ENCODE measurements around the gene ZNF32. TPM values are rescaled to one million over a fixed set of nuclear protein-coding genes. Genes with fewer than 3 reads are reported as not detected.

Gene ZNF32
- total and polyA plus RNA-seq, 4 donors = 42.3 to 91.9 (median 70.5) TPM

DNA sequence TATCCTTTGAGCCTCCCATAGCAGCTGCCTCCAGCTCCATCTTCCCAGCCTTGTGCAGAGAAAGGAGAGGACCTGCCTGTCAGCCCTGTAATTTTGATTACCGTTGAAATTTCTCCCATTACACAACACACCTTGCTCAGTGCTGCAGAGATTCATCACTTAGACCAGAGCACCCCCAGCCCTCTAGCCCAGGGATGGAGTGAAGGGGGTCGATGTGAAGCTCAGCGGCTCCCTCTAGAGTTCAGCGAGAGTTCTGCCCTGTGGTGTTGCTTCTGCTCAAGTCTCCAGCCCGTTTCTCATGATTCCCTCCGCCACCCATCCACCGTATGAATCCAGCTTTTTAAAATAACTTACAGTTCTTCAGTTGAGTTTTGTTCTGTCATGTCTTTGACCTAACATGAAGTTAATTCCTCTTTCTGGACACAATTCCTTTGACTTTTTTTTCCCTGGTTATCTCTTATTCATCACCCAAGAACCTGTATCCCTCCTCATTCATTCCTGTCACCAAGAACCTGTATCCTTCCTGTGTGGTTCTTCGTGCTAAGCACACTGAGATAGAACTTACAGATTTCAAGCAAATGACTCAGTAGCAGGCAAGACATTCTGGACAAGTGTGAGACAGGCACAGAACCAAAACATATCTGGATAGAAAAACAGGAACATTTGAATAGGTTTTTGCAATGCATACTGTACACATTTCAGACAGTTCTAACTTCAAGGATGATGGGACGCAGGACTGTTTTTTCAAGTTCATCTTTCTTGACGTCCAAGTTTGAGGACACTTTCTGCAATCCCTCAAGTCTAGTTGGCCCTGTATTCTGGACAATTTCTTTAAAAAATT is 35.0 kb upstream of the ZNF32 start:
- DNase-seq (ENCODE audit: low read depth in 4 of 6, low spot score in 6 of 6) = no peak
- no peak overlapping the region for H3K27ac ChIP-seq (ENCODE audit: low read depth, low read length)
- WGBS (ENCODE audit: insufficient coverage) = 63% methylated on average over 1 of the region's 10 CpGs
- no peak overlapping the region for H3K4me3 ChIP-seq (ENCODE audit: low read depth, low read length)
- H3K9me3 ChIP-seq (ENCODE audit: control insufficient read depth, insufficient read depth, low read length) = no peaks in the 10 kb centered on the region
- no peaks in the 10 kb centered on the region for H3K36me3 ChIP-seq (ENCODE audit: control insufficient read depth, insufficient read depth, low read length)
- H3K27me3 ChIP-seq (ENCODE audit: control insufficient read depth, insufficient read depth, low read length) = no peaks in the 10 kb centered on the region
- H3K4me1 ChIP-seq (ENCODE audit: control insufficient read depth, insufficient read depth, low read length) = peaks cover 12% of the 10 kb centered on the region

GRCh38 chr10:43682956-43683355 is 34.3 kb upstream of the ZNF32 start:
- DNase-seq (ENCODE audit: low read depth in 4 of 6, low spot score in 6 of 6) = no peak
- Histone ChIP-seq H3K4me3 (ENCODE audit: low read depth, low read length) (no peak overlapping the region), H3K36me3 (ENCODE audit: control insufficient read depth, insufficient read depth, low read length) (no peaks in the 10 kb centered on the region), H3K27ac (ENCODE audit: low read depth, low read length) (no peak overlapping the region), H3K27me3 (ENCODE audit: control insufficient read depth, insufficient read depth, low read length) (no peaks in the 10 kb centered on the region), H3K4me1 (ENCODE audit: control insufficient read depth, insufficient read depth, low read length) (peaks cover 12% of the 10 kb centered on the region), H3K9me3 (ENCODE audit: control insufficient read depth, insufficient read depth, low read length) (no peaks in the 10 kb centered on the region)
- WGBS (ENCODE audit: insufficient coverage) = 96% methylated on average over 2 of the region's 2 CpGs

DNA sequence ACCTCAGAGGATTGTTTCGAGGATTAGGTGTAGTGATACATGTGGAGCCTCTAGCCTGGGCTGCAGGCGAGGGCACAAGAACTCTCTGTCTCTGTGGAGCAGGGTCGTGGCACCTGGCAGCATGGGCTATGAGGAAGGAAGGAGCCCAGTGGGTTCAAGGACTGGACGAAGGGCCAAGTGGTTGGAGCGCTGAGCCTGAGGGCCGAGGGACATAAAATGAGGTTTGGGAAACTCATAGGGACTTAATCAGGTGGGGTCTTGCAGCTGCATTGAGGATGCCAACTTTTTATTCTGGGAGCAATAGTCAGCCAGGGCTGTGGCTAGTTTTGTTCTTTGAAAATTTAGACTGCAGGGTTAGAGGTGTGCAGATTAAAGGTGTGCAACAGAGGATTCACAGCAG is 33.0 kb upstream of the ZNF32 start:
- Histone ChIP-seq H3K9me3 (ENCODE audit: control insufficient read depth, insufficient read depth, low read length) (no peaks in the 10 kb centered on the region), H3K27me3 (ENCODE audit: control insufficient read depth, insufficient read depth, low read length) (no peaks in the 10 kb centered on the region), H3K4me3 (ENCODE audit: low read depth, low read length) (no peak overlapping the region), H3K4me1 (ENCODE audit: control insufficient read depth, insufficient read depth, low read length) (peaks cover 12% of the 10 kb centered on the region), H3K27ac (ENCODE audit: low read depth, low read length) (no peak overlapping the region), H3K36me3 (ENCODE audit: control insufficient read depth, insufficient read depth, low read length) (no peaks in the 10 kb centered on the region)
- DNase-seq (ENCODE audit: low read depth in 4 of 6, low spot score in 6 of 6) = no peak
- WGBS (ENCODE audit: insufficient coverage) = 68% methylated on average over 6 of the region's 6 CpGs

GRCh38 chr10:43681220-43681619 is 32.5 kb upstream of the ZNF32 start:
- H3K27ac ChIP-seq (ENCODE audit: low read depth, low read length) = no peak overlapping the region
- 63% methylated on average over 3 of the region's 7 CpGs for WGBS (ENCODE audit: insufficient coverage)
- no peaks in the 10 kb centered on the region for H3K27me3 ChIP-seq (ENCODE audit: control insufficient read depth, insufficient read depth, low read length)
- peaks cover 12% of the 10 kb centered on the region for H3K4me1 ChIP-seq (ENCODE audit: control insufficient read depth, insufficient read depth, low read length)
- DNase-seq (ENCODE audit: low read depth in 4 of 6, low spot score in 6 of 6) = peak in 2 of 6 donors; percentile 45 to 64
- H3K36me3 ChIP-seq (ENCODE audit: control insufficient read depth, insufficient read depth, low read length) = no peaks in the 10 kb centered on the region
- no peaks in the 10 kb centered on the region for H3K9me3 ChIP-seq (ENCODE audit: control insufficient read depth, insufficient read depth, low read length)
- no peak overlapping the region for H3K4me3 ChIP-seq (ENCODE audit: low read depth, low read length)

DNA sequence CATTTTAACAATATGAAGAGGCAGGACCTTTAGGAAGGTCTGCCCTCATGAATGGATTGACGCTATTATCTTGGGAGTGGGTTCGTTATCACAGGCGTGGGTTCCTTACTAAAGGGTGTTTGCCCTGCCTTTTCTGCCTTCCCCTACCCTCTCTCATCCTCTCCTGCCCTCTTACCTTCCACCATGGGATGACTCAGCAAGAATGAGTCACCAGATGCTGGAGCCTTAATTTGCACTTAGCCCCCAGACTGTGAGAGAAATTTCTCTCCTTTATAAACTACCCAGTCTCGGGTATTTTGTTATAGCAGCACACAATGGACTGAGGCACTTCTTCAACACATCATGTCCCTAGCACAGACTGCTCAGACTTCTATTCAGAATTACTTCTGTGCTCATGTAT is 31.4 kb upstream of the ZNF32 start:
- H3K4me3 ChIP-seq (ENCODE audit: low read depth, low read length) = no peak overlapping the region
- no peaks in the 10 kb centered on the region for H3K27me3 ChIP-seq (ENCODE audit: control insufficient read depth, insufficient read depth, low read length)
- H3K9me3 ChIP-seq (ENCODE audit: control insufficient read depth, insufficient read depth, low read length) = no peaks in the 10 kb centered on the region
- no peaks in the 10 kb centered on the region for H3K36me3 ChIP-seq (ENCODE audit: control insufficient read depth, insufficient read depth, low read length)
- peaks cover 12% of the 10 kb centered on the region for H3K4me1 ChIP-seq (ENCODE audit: control insufficient read depth, insufficient read depth, low read length)
- no peak for DNase-seq (ENCODE audit: low read depth in 4 of 6, low spot score in 6 of 6)
- no peak overlapping the region for H3K27ac ChIP-seq (ENCODE audit: low read depth, low read length)
- 80% methylated on average over 1 of the region's 4 CpGs for WGBS (ENCODE audit: insufficient coverage)

DNA sequence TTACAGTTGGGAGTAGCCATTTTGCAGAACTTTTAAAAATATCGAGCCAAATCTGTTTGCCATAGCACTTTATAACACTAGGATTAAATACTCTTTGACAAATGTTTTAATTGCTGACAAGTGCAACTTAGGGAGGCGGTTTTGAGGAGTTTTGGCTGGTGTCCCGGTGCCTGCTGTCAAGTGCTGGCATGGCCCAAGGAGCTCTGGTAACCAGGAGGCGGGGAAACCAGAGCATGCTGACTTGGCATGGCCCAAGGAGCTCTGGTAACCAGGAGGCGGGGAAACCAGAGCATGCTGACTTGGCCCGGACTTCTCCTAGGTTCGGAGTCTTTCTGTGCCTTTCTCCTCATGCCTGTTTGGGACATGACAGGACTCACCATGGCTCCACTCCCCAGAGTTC is 30.8 kb upstream of the ZNF32 start:
- H3K36me3 ChIP-seq (ENCODE audit: control insufficient read depth, insufficient read depth, low read length) = no peaks in the 10 kb centered on the region

DNA sequence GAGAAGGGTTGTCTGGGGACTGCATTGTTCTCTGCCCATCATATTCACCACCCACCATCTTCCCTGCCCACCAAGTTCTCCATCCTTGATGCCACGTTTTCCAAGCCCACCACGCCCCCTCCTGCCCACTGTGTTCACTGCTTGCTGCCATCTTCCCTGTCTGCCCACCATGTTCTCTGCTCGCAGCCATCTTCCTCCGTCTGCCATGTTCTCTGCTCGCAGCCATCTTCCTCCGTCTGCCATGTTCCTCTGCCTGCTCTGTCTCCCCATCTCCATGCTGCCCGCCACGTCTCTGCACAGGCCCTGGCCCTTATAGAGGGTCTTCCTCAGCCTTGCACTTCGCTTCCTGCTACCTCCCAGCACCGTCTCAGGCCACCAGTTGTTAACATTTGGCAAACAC is 30.0 kb upstream of the ZNF32 start:
- Histone ChIP-seq H3K4me3 (ENCODE audit: low read depth, low read length) (no peak overlapping the region), H3K36me3 (ENCODE audit: control insufficient read depth, insufficient read depth, low read length) (no peaks in the 10 kb centered on the region), H3K4me1 (ENCODE audit: control insufficient read depth, insufficient read depth, low read length) (peaks cover 15% of the 10 kb centered on the region), H3K27ac (ENCODE audit: low read depth, low read length) (no peak overlapping the region), H3K27me3 (ENCODE audit: control insufficient read depth, insufficient read depth, low read length) (no peaks in the 10 kb centered on the region), H3K9me3 (ENCODE audit: control insufficient read depth, insufficient read depth, low read length) (no peaks in the 10 kb centered on the region)
- DNase-seq (ENCODE audit: low read depth in 4 of 6, low spot score in 6 of 6) = no peak
- WGBS (ENCODE audit: insufficient coverage) = 96% methylated on average over 10 of the region's 10 CpGs

More for the DNA sequence above, 30.8 kb upstream of the ZNF32 start:
- Histone ChIP-seq H3K4me1 (ENCODE audit: control insufficient read depth, insufficient read depth, low read length) (peaks cover 15% of the 10 kb centered on the region), H3K4me3 (ENCODE audit: low read depth, low read length) (no peak overlapping the region), H3K9me3 (ENCODE audit: control insufficient read depth, insufficient read depth, low read length) (no peaks in the 10 kb centered on the region), H3K27me3 (ENCODE audit: control insufficient read depth, insufficient read depth, low read length) (no peaks in the 10 kb centered on the region), H3K27ac (ENCODE audit: low read depth, low read length) (no peak overlapping the region)
- peak in 5 of 6 donors; percentile 48 to 96 (median 59) for DNase-seq (ENCODE audit: low read depth in 4 of 6, low spot score in 6 of 6)
- WGBS (ENCODE audit: insufficient coverage) = 46% methylated on average over 3 of the region's 7 CpGs

GRCh38 chr10:43676901-43677300 is 28.2 kb upstream of the ZNF32 start:
- H3K4me3 ChIP-seq (ENCODE audit: low read depth, low read length) = no peak overlapping the region
- H3K27me3 ChIP-seq (ENCODE audit: control insufficient read depth, insufficient read depth, low read length) = no peaks in the 10 kb centered on the region
- no CpG with 5 or more reads among the region's 7 CpGs for WGBS (ENCODE audit: insufficient coverage)
- H3K27ac ChIP-seq (ENCODE audit: low read depth, low read length) = no peak overlapping the region
- no peaks in the 10 kb centered on the region for H3K9me3 ChIP-seq (ENCODE audit: control insufficient read depth, insufficient read depth, low read length)
- no peak for DNase-seq (ENCODE audit: low read depth in 4 of 6, low spot score in 6 of 6)
- no peaks in the 10 kb centered on the region for H3K36me3 ChIP-seq (ENCODE audit: control insufficient read depth, insufficient read depth, low read length)
- peaks cover 16% of the 10 kb centered on the region for H3K4me1 ChIP-seq (ENCODE audit: control insufficient read depth, insufficient read depth, low read length)

- DNase-seq (ENCODE audit: low read depth in 4 of 6, low spot score in 6 of 6) = no peak
- 83% methylated on average over 4 of the region's 4 CpGs for WGBS (ENCODE audit: insufficient coverage)
- H3K4me1 ChIP-seq (ENCODE audit: control insufficient read depth, insufficient read depth, low read length) = peaks cover 14% of the 10 kb centered on the region
- no peaks in the 10 kb centered on the region for H3K27me3 ChIP-seq (ENCODE audit: control insufficient read depth, insufficient read depth, low read length)
- no peaks in the 10 kb centered on the region for H3K9me3 ChIP-seq (ENCODE audit: control insufficient read depth, insufficient read depth, low read length)
- H3K27ac ChIP-seq (ENCODE audit: low read depth, low read length) = no peak overlapping the region
- H3K36me3 ChIP-seq (ENCODE audit: control insufficient read depth, insufficient read depth, low read length) = no peaks in the 10 kb centered on the region
- H3K4me3 ChIP-seq (ENCODE audit: low read depth, low read length) = no peak overlapping the region
These were observed 27.6 kb upstream of the ZNF32 start for GRCh38 chr10:43676331-43676730.

- no peaks in the 10 kb centered on the region for H3K36me3 ChIP-seq (ENCODE audit: control insufficient read depth, insufficient read depth, low read length)
- H3K27me3 ChIP-seq (ENCODE audit: control insufficient read depth, insufficient read depth, low read length) = no peaks in the 10 kb centered on the region
- H3K27ac ChIP-seq (ENCODE audit: low read depth, low read length) = no peak overlapping the region
- 56% methylated on average over 12 of the region's 13 CpGs for WGBS (ENCODE audit: insufficient coverage)
- peaks cover 10% of the 10 kb centered on the region for H3K4me1 ChIP-seq (ENCODE audit: control insufficient read depth, insufficient read depth, low read length)
- no peak overlapping the region for H3K4me3 ChIP-seq (ENCODE audit: low read depth, low read length)
- DNase-seq (ENCODE audit: low read depth in 4 of 6, low spot score in 6 of 6) = peak in 2 of 6 donors; percentile 81 to 93
- no peaks in the 10 kb centered on the region for H3K9me3 ChIP-seq (ENCODE audit: control insufficient read depth, insufficient read depth, low read length)
These were observed 26.0 kb upstream of the ZNF32 start for GRCh38 chr10:43674553-43675210.

Measured in spinal cord (tissue), 10 donors.